Prostate gland (tissue), 2 donors: ENCODE results near the gene MPZL3. TPM values are rescaled to one million over a fixed set of nuclear protein-coding genes. Genes with fewer than 3 reads are reported as not detected.

Experiments
- DNase-seq: peaks from one replicate; pipeline ENCODE4 v3.0.0-alpha.2; 2019; ENCODE audit warnings: low spot score
- H3K27ac ChIP-seq, 2 donors: fragments of 200-600 bp; sonication (generic); 2 replicates each; pipeline ENCODE4 v1.5.1; 2017 to 2019
- H3K27me3 ChIP-seq: fragments of 200-600 bp; sonication (generic); replicated peaks from 2 replicates; pipeline ENCODE4 v1.5.1; 2019; ENCODE audit not compliant: insufficient read depth
- H3K36me3 ChIP-seq, 2 donors: fragments of 200-600 bp; sonication (generic); 1 replicate in 1 of 2; 2 replicates in 1 of 2; pipeline versions ENCODE4 v1.5.1 to v1.8.1; 2017 to 2019
- H3K4me1 ChIP-seq: fragments of 200-600 bp; sonication (generic); replicated peaks from 2 replicates; pipeline ENCODE4 v1.5.1; 2019
- H3K4me3 ChIP-seq, 2 donors: fragments of 200-600 bp; sonication (generic); 2 replicates each; pipeline ENCODE4 v1.5.1; 2017 to 2019
- H3K9me3 ChIP-seq: fragments of 200-600 bp; sonication (generic); 2 replicates; pipeline ENCODE4 v1.5.1; 2017
- POLR2A ChIP-seq: fragments of 450-650 bp; IDR thresholded peaks from one replicate; pipeline ENCODE4 v1.6.1; 2016; ENCODE audit warnings: antibody characterized with exemption, mild to moderate bottlenecking
- POLR2AphosphoS5 ChIP-seq: sonication (generic); formaldehyde crosslinking; IDR thresholded peaks from one replicate; pipeline ENCODE4 v1.6.1; 2017; ENCODE audit warnings: antibody characterized with exemption
- WGBS: methylation state at CpG from one replicate; pipeline ENCODE4 v1.1.5; 2018; 5-methylcytosine and 5-hydroxymethylcytosine counted together
- intact Hi-C: fragments of 100-400 bp; cut with DNase I; formaldehyde crosslinking; loops from one replicate; pipeline ENCODE4 v1.14.2; 2022
- total RNA-seq, 2 donors: library from RNA; depleted of rRNA; stranded (reverse); fragments of >200 nt; gene quantifications; one replicate each; pipeline ENCODE4 v1.1.0, GENCODE V29; 2016
- TF ChIP-seq, protein P1 (sequence below), 4 experiments: fragments of 200-600 bp in 2 of 4; fragments of 450-650 bp in 2 of 4; sonication (generic) in 2 of 4; IDR thresholded peaks; 1 replicate in 3 of 4; 2 replicates in 1 of 4; pipeline ENCODE4 v1.5.1; 2016 to 2019; ENCODE audit warnings: antibody characterized with exemption in 4 of 4, mild to moderate bottlenecking in 2 of 4, moderate library complexity in 2 of 4

Gene MPZL3
- total RNA-seq, 2 donors from 2014 or later, result 6.2 to 13.0 TPM

DNA sequence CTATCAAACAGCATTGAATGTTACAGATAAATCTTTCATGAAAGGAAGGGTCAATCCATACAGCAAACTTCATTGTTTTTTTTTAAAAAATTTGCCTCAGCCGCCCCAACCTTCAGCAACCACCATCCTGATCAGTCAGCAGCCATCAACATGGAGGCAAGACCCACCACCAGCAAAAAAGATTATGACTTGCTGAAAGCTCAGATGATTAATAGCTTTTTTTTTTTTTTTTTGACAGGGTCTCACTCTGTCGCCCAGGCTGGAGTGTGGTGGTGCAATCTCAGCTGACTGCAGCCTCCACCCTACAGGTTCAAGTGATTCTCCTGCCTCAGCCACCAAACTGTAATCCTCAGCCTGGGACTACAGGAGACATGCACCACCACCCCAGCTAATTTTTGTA is 34.4 kb upstream of the MPZL3 start:
- TF ChIP-seq, protein P1, sequence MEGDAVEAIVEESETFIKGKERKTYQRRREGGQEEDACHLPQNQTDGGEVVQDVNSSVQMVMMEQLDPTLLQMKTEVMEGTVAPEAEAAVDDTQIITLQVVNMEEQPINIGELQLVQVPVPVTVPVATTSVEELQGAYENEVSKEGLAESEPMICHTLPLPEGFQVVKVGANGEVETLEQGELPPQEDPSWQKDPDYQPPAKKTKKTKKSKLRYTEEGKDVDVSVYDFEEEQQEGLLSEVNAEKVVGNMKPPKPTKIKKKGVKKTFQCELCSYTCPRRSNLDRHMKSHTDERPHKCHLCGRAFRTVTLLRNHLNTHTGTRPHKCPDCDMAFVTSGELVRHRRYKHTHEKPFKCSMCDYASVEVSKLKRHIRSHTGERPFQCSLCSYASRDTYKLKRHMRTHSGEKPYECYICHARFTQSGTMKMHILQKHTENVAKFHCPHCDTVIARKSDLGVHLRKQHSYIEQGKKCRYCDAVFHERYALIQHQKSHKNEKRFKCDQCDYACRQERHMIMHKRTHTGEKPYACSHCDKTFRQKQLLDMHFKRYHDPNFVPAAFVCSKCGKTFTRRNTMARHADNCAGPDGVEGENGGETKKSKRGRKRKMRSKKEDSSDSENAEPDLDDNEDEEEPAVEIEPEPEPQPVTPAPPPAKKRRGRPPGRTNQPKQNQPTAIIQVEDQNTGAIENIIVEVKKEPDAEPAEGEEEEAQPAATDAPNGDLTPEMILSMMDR (IDR thresholded peaks at IDR 0.05), result no peak
- TF ChIP-seq POLR2AphosphoS5 (no peak), POLR2A (no peak)
- no peaks in the 10 kb centered on the region for H3K9me3 ChIP-seq
- no peaks in the 10 kb centered on the region for H3K27me3 ChIP-seq
- WGBS, result 76% methylated on average over 2 of the region's 2 CpGs
- H3K27ac ChIP-seq, result no peak overlapping the region
- intact Hi-C loops, result no loop called here
- H3K4me3 ChIP-seq, result no peak overlapping the region
- no peak for DNase-seq
- no peaks in the 10 kb centered on the region for H3K4me1 ChIP-seq
- H3K36me3 ChIP-seq, result no peaks in the 10 kb centered on the region

DNA sequence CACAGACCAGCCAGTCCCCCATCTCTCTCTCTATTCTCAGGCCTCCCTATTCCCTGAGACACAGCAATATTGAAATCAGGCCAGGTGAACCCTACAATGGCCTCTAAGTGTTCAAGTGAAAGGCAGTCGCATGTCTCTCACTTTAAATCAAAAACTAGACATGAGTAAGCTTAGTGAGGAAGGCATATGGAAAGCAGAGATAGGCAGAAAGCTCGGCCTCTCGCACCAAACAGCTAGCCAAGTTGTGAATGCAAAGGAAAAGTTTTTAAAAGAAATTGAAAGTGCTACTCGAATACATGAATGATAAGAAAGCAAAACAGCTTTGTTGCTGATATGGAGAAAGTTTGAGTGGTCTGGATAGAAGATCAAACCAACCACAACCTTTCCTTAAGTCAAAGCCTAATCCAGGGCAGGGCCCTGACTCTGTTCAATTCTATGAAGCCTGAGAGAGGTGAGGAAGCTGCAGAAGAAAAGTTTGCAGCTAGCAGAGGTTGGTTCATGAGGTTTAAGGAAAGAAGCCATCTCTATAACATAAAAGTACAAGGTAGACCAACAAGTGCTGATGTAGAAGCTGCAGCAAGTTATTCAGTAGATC is 31.7 kb upstream of the MPZL3 start:
- Histone ChIP-seq H3K9me3 (no peaks in the 10 kb centered on the region), H3K4me3 (no peak overlapping the region), H3K4me1 (no peaks in the 10 kb centered on the region), H3K36me3 (no peaks in the 10 kb centered on the region), H3K27ac (no peak overlapping the region), H3K27me3 (no peaks in the 10 kb centered on the region)
- no peak for DNase-seq
- intact Hi-C loops, result no loop called here
- WGBS, result 77% methylated on average over 4 of the region's 4 CpGs
- TF ChIP-seq, protein P1 (IDR thresholded peaks at IDR 0.05), result no peak
- TF ChIP-seq POLR2A (no peak), POLR2AphosphoS5 (no peak)

DNA sequence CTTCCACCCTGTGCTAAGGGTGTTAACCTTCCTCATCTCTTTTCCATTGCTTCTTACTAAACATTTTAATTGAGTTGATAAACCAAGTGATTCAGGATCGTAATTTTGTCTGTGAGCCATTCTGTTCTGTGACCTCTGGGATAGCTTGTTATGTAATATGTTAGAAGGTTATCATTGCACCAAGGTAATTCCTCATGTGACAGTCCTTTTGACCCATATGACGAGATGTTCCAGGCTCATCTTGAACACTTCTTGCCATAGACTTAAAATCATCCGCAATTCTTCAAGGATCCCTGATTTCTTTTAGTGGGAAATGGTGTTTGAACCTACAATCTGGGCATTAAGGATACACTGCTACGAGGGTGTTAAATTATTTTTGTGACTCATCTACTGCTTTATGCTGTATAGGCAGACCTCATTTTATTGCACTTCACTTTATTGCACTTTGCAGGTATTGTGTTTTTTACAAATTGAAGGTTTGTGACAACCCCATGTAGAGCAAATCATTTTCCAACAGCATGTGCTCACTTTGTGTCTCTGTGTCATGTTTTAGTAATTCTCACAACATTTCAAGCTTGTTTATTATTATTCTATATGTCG is 31.0 kb upstream of the MPZL3 start:
- intact Hi-C loops, result no loop called here

DNA sequence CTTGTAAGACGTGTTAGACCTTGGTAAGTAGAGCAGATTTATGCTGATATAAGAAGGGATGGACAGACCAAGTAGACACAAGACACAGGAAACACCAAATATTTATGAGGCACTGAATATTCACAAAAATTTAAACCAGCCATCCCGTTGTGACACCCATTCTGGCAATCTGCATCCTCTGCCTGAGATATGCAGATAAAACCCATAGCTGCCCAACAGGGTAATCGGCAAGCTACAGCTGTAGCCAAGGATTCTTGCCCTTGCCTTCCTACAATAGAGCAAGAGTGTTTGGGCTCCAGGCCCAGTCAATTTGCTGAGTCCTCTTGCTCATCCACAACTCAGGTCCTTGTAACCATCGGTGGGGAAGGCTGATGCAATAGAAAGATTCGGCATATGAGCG is 30.4 kb upstream of the MPZL3 start:
- TF ChIP-seq, protein P1 (IDR thresholded peaks at IDR 0.05), result no peak
- WGBS, result 65% methylated on average over 6 of the region's 6 CpGs
- H3K4me3 ChIP-seq, result no peak overlapping the region
- H3K4me1 ChIP-seq, result no peaks in the 10 kb centered on the region
- DNase-seq, result no peak
- intact Hi-C loops, result no loop called here
- H3K27ac ChIP-seq, result no peak overlapping the region
- H3K27me3 ChIP-seq, result no peaks in the 10 kb centered on the region
- H3K36me3 ChIP-seq, result no peaks in the 10 kb centered on the region
- H3K9me3 ChIP-seq, result no peaks in the 10 kb centered on the region

More for the DNA sequence above, 31.0 kb upstream of the MPZL3 start:
- DNase-seq, result no peak
- WGBS, result 78% methylated on average over 5 of the region's 5 CpGs
- no peaks in the 10 kb centered on the region for H3K36me3 ChIP-seq
- no peaks in the 10 kb centered on the region for H3K4me1 ChIP-seq
- TF ChIP-seq, protein P1 (IDR thresholded peaks at IDR 0.05), result no peak
- TF ChIP-seq POLR2A (no peak), POLR2AphosphoS5 (no peak)
- no peak overlapping the region for H3K4me3 ChIP-seq
- H3K27ac ChIP-seq, result no peak overlapping the region
- H3K27me3 ChIP-seq, result no peaks in the 10 kb centered on the region
- no peaks in the 10 kb centered on the region for H3K9me3 ChIP-seq

DNA sequence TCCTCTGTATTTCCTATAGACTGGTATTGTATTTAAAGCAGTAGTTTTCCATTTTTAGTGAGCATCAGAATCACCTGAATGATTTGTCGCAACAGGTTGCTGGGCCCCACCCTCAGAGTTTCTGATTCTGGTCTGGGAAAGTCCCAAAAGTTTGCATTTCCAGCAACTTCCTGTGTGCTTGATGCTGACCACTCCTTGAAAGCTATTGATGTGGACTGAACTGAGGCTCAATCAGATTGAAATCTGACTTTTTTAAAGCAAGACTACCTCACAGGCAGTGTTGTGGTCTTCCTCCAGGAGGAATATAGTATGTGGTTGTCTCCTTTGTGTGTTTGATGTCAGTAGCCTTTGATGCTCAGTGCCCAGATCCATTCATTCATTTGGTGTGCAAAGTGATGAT is 29.1 kb upstream of the MPZL3 start:
- 70% methylated on average over 1 of the region's 1 CpG for WGBS
- TF ChIP-seq POLR2A, result no peak
- no peak for TF ChIP-seq POLR2AphosphoS5
- TF ChIP-seq, protein P1 (IDR thresholded peaks at IDR 0.05), result no peak
- Histone ChIP-seq H3K4me1 (peaks cover 5% of the 10 kb centered on the region), H3K4me3 (no peak overlapping the region), H3K36me3 (no peaks in the 10 kb centered on the region), H3K27ac (no peak overlapping the region), H3K9me3 (no peaks in the 10 kb centered on the region), H3K27me3 (no peaks in the 10 kb centered on the region)
- no peak for DNase-seq
- intact Hi-C loops, result no loop called here
